PFSK-1 (cell line): Measurements from ENCODE around the gene SDC1.

Source experiments
- POLR2AphosphoS5 ChIP-seq: IDR thresholded peaks from 2 replicates; pipeline ENCODE4 v1.6.1; 2012; ENCODE audit warnings: low read depth, mild to moderate bottlenecking, control low read depth, low read length, moderate library complexity
- REST ChIP-seq, 2 experiments: IDR thresholded peaks; 2 replicates each; pipeline versions ENCODE4 v1.6.1 to v1.8.0; 2011 to 2012; ENCODE audit warnings: low read depth in 2 of 2, low read length in 2 of 2, control low read depth in 1 of 2, inconsistent platforms in 1 of 2, mild to moderate bottlenecking in 1 of 2, moderate library complexity in 1 of 2; ENCODE audit not compliant: insufficient read depth in 1 of 2
- TAF1 ChIP-seq: IDR thresholded peaks from 2 replicates; pipeline ENCODE4 v1.6.1; 2012; ENCODE audit warnings: low read length, control low read depth, borderline replicate concordance; ENCODE audit not compliant: insufficient read depth

DNA sequence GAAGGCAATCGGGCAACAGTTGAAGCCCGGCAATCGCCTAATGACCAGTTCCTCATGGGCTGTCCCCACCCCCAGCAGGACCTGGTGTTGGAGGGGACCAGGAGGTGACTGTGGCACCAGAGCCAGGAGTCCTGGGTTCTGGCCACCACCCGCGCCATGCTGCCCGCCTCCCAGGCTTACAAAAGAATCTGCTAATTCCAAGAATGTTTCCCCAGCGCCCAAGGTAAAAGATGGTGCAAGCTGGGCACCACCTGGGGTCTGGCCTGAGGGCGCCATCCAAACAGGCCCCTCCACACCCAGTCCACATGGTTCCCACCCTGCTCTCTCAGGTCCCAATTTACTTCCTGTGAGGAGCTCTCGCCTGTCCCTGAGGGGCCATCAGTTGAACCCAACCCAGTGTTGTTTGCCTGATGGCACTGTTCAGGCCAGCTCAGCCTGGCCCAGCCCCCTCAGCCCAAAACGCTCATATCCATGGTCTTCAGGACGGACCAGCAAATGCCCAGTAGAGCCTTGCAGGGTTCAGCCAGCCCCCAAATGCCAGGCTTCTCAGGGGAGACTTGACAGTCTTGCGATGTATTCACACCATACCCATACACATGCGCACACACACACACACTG lies 5.1 kb downstream of the SDC1 start:
- TF ChIP-seq REST (IDR thresholded peaks at IDR 0.05; ENCODE audit: insufficient read depth in 1 of 2, low read depth in 2 of 2, low read length in 2 of 2): no peak
- TF ChIP-seq POLR2AphosphoS5: no peak
- no peak for TF ChIP-seq TAF1
